A673 (cell line): ENCODE results near the gene DGKH. TPM values are rescaled to one million over a fixed set of nuclear protein-coding genes. Genes with fewer than 3 reads are reported as not detected.

Experiments used
- BruUV-seq: library from RNA; stranded (reverse); fragments of 400-500 nt; replicated peaks from 2 replicates; lab custom pipeline; 2021; lab: Mats Ljungman, UMichigan
- CTCF ChIA-PET: fragments of 300-600 bp; sonication (Branson Sonifier 250); formaldehyde crosslinking; loops from one replicate; lab custom pipeline; 2022; ENCODE audit warnings: antibody characterized with exemption; lab: Charles Lee
- POLR2A ChIA-PET: fragments of 300-600 bp; sonication (Branson Sonifier 250); formaldehyde crosslinking; loops from one replicate; lab custom pipeline; 2022; ENCODE audit warnings: antibody characterized with exemption; ENCODE audit not compliant: low non-redundant PET; lab: Charles Lee
- DNase-seq: peaks from one replicate; pipeline ENCODE4 v3.0.0-alpha.2; 2015; ENCODE audit warnings: low spot score
- H3K27ac ChIP-seq: fragments of 200-600 bp; sonication (generic); 2 replicates; pipeline ENCODE4 v1.5.1; 2016; ENCODE audit warnings: mixed run types, low read depth, mild to moderate bottlenecking, mixed read lengths, antibody characterized with exemption, low read length; ENCODE audit not compliant: poor library complexity, severe bottlenecking
- H3K27me3 ChIP-seq: fragments of 200-600 bp; sonication (generic); replicated peaks from 2 replicates; pipeline ENCODE4 v1.6.1; 2017; ENCODE audit warnings: mixed run types, low read depth, mild to moderate bottlenecking, mixed read lengths, antibody characterized with exemption, low read length; ENCODE audit not compliant: insufficient read depth, poor library complexity
- H3K36me3 ChIP-seq: fragments of 200-600 bp; sonication (generic); 2 replicates; pipeline ENCODE4 v1.6.1; 2016; ENCODE audit warnings: mixed run types, mild to moderate bottlenecking, mixed read lengths, antibody characterized with exemption, low read length; ENCODE audit not compliant: insufficient read depth, poor library complexity, severe bottlenecking
- H3K4me1 ChIP-seq: fragments of 200-600 bp; sonication (generic); 2 replicates; pipeline ENCODE4 v1.6.1; 2017; ENCODE audit warnings: mixed run types, mild to moderate bottlenecking, mixed read lengths, antibody characterized with exemption, low read length; ENCODE audit not compliant: insufficient read depth, poor library complexity, severe bottlenecking
- H3K4me3 ChIP-seq: fragments of 200-600 bp; sonication (generic); 2 replicates; pipeline ENCODE4 v1.5.1; 2016; ENCODE audit warnings: low read depth, mixed run types, mild to moderate bottlenecking, mixed read lengths, low read length; ENCODE audit not compliant: poor library complexity, severe bottlenecking
- H3K9me3 ChIP-seq: fragments of 200-600 bp; sonication (generic); 2 replicates; pipeline ENCODE4 v1.6.1; 2016; ENCODE audit warnings: mixed run types, low read depth, mild to moderate bottlenecking, mixed read lengths, antibody characterized with exemption, low read length; ENCODE audit not compliant: poor library complexity, severe bottlenecking
- EZH2 ChIP-seq: fragments of 200-600 bp; sonication (generic); IDR thresholded peaks from 2 replicates; pipeline ENCODE4 v1.6.1; 2017; ENCODE audit warnings: borderline replicate concordance, low read depth, mild to moderate bottlenecking, mixed read lengths, antibody characterized with exemption, low read length; ENCODE audit not compliant: poor library complexity, severe bottlenecking
- intact Hi-C: fragments of 100-400 bp; cut with micrococcal nuclease; formaldehyde crosslinking; loops from one replicate; pipeline ENCODE4 v1.10.0; 2022; ENCODE audit not compliant: unreplicated experiment
- total RNA-seq: library from RNA; stranded (reverse); gene quantifications from 2 replicates; pipeline ENCODE4 v1.2.3, GENCODE V29; 2021
- TF ChIP-seq, protein P1 (sequence below): fragments of 300-800, 200-600 bp; sonication (generic); conservative IDR thresholded peaks from 2 replicates; pipeline ENCODE4 v1.5.1; 2017; ENCODE audit warnings: low read depth, mild to moderate bottlenecking, antibody characterized with exemption, low read length, moderate library complexity, mixed read lengths

Gene DGKH
- total RNA-seq, 1 experiment from 2014 or later: 13.8 TPM

DNA sequence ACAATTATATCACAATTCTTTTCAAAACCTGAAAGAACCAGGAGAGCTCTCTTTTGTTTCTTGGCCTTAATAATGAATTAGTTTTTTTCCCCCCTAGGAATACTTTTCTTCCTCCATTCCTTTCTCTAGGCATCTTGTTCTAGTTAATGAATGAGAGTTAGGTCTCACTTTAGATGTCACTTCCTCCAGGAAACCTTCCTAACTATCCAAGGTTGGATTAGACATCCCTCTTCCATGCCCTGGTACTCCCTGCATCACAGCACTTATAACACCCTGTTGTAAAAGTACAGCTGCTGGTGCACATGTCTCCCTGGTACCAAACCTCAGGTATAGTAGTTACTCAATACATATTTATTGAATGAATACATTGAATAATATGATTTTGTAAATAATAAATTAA, 21.2 kb upstream of the DGKH start:
- H3K27ac ChIP-seq: no peak overlapping the region
- TF ChIP-seq, protein P1, sequence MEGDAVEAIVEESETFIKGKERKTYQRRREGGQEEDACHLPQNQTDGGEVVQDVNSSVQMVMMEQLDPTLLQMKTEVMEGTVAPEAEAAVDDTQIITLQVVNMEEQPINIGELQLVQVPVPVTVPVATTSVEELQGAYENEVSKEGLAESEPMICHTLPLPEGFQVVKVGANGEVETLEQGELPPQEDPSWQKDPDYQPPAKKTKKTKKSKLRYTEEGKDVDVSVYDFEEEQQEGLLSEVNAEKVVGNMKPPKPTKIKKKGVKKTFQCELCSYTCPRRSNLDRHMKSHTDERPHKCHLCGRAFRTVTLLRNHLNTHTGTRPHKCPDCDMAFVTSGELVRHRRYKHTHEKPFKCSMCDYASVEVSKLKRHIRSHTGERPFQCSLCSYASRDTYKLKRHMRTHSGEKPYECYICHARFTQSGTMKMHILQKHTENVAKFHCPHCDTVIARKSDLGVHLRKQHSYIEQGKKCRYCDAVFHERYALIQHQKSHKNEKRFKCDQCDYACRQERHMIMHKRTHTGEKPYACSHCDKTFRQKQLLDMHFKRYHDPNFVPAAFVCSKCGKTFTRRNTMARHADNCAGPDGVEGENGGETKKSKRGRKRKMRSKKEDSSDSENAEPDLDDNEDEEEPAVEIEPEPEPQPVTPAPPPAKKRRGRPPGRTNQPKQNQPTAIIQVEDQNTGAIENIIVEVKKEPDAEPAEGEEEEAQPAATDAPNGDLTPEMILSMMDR: no peak
- TF ChIP-seq EZH2: no peak
- CTCF ChIA-PET: no interaction called here
- no peaks in the 10 kb centered on the region for H3K36me3 ChIP-seq
- intact Hi-C loops: no loop called here
- POLR2A ChIA-PET: no interaction called here
- no TSS peak for BruUV-seq
- no peaks in the 10 kb centered on the region for H3K27me3 ChIP-seq
- no peaks in the 10 kb centered on the region for H3K9me3 ChIP-seq
- no peak for DNase-seq
- H3K4me1 ChIP-seq: no peaks in the 10 kb centered on the region
- H3K4me3 ChIP-seq: no peak overlapping the region

DNA sequence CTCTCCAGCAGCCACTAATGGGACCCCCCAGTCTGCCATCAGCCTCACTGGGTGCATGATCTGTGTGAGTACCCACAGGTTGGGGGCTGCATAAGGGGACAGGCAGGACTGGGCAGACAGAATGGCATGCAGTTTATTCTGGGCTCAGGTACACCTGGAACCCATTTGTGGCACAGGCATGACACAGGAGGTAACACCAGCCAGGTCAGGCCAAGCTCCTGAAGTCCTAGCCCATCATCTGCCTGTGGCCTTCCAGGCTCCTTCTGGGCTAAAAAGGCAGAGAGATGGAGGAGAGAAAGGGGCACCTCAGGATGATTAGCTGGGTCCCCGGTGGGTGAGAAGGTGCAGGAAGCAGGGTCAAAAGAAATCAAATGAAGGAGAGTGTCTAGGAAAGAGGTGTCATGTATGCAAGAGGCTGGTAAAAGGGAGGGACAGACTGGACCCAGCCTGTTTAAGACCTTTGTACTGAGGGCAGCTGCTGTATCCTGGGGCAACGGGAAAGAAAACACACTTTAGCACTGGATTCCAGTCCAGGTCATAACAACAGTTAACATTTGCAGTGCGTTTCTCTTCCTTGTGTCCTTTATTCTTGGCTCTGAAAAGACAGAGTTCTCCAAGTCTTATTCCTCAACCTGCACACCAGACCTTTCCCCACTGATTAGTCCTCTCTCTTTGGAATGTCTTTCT, 20.2 kb upstream of the DGKH start:
- no peak for DNase-seq
- no peaks in the 10 kb centered on the region for H3K27me3 ChIP-seq
- H3K4me3 ChIP-seq: no peak overlapping the region
- H3K36me3 ChIP-seq: no peaks in the 10 kb centered on the region
- no peaks in the 10 kb centered on the region for H3K9me3 ChIP-seq
- H3K27ac ChIP-seq: no peak overlapping the region
- no peaks in the 10 kb centered on the region for H3K4me1 ChIP-seq
- intact Hi-C loops: no loop called here
- no peak for TF ChIP-seq EZH2
- TF ChIP-seq, protein P1: no peak
- POLR2A ChIA-PET: no interaction called here
- BruUV-seq: no TSS peak
- CTCF ChIA-PET: no interaction called here

DNA sequence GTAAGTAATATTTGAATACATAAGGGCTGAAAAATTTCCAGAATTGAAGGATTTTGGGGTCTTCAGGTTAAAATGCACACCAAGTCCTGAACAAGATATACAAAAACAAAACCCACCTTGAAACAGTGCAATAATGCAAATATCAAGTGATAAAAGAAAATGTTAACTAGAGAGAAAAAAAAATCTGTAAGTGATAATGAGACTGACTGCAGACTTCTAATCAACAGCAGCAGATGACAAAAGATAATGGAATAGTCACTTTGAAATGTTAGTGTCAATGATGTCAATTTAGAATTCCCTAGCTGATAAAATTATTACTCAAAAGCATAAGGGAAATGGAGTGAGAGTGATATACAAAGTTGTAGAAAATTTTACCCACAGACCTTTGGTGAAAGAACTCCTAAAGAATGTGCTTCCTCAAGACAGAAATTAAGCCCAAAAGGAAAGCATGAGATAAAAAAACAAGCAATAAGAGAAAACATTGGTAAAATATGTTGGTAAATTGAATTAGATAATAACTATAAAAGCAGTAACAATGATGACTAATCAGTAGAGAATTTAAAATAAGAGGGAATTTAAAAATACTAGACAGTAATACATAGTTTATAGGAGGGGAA, 12.4 kb upstream of the DGKH start:
- CTCF ChIA-PET: no interaction called here
- Histone ChIP-seq H3K9me3 (peaks cover 8% of the 10 kb centered on the region), H3K27me3 (no peaks in the 10 kb centered on the region), H3K4me3 (no peak overlapping the region), H3K27ac (no peak overlapping the region), H3K36me3 (no peaks in the 10 kb centered on the region), H3K4me1 (no peaks in the 10 kb centered on the region)
- intact Hi-C loops: no loop called here
- DNase-seq: no peak
- no TSS peak for BruUV-seq
- TF ChIP-seq, protein P1: no peak
- TF ChIP-seq EZH2: no peak
- POLR2A ChIA-PET: no interaction called here
